Measurements from ENCODE around the gene IRF7.

Gene IRF7

GRCh38 chr11:640021-640706 is 24.4 kb upstream of the IRF7 start:
- DNase-seq (ENCODE audit: low read depth): no peak

- no peak for DNase-seq (ENCODE audit: low read depth)
Observed at GRCh38 chr11:639332-639955, 23.7 kb upstream of the IRF7 start.

DNA sequence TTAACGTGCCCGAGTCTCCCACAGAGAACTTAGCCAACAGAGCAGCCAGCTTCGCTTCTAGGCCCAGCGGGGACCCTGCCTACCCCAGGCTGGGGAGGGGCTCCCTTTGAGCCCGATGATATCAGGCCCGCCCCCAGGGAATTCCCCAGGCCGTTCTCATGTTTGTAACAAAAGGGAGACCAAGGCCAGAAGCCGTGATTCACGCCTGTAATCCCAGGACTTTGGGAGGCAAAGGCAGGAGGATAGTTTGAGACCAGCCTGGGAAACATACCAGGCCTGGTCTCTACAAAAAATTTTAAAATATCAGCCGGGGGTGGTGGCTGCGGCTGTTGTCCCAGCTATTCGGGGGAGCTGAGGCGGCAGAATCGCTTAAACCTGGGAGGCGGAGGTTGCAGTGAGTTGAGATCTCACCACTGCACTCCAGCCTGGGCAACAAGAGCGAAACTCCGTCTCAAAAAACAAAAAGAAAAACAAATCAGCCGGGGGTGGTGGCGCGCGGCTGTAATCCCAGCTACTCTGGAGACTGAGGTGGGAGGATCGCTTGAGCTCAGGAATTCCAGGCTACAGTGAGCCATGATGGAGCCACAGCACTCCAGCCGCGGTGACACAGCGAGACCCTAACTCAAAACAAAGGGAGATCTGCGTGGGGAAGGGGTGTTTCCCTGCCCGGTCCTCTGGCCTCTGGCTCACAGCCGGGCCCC is 23.0 kb upstream of the IRF7 start:
- no peak for DNase-seq (ENCODE audit: low read depth)

GRCh38 chr11:637593-638521 is 22.1 kb upstream of the IRF7 start:
- no peak for DNase-seq (ENCODE audit: low read depth)

GRCh38 chr11:637333-637592 is 21.5 kb upstream of the IRF7 start:
- no peak for DNase-seq (ENCODE audit: low read depth)

GRCh38 chr11:636511-637332 is 21.0 kb upstream of the IRF7 start, which contains the start of gene DRD4:
Gene DRD4 (plus strand): TSS chr11:637269. CDS start chr11:637305, 36 bp downstream.
- DNase-seq (ENCODE audit: low read depth): no peak

GRCh38 chr11:635945-636510 is 20.3 kb upstream of the IRF7 start:
- no peak for DNase-seq (ENCODE audit: low read depth)

GRCh38 chr11:630871-631270 is 15.1 kb upstream of the IRF7 start:
- DNase-seq (ENCODE audit: low read depth): no peak

- no peak for DNase-seq (ENCODE audit: low read depth)
Observed at GRCh38 chr11:629237-629583, 13.5 kb upstream of the IRF7 start.

DNA sequence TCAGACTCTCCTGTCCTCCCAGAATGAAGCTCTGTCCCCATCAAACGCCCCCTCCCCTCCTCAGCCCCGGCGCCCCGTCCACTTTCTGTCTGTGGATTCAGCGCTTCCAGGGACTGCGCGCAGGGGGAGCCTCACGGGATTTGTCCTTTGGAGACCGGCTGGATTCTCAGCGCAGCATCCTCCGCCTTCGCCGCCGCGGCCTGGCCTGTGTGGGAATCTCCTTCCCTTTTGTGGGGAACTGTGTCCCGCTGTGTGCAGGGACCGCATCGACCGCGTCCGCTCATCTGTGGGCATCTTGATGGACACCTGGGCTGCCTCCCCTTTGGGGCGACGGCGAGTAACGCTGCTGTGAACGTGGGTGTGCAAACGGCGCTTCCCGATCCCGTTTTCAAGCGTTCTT is 12.3 kb upstream of the IRF7 start:
- DNase-seq (ENCODE audit: low read depth): no peak

DNA sequence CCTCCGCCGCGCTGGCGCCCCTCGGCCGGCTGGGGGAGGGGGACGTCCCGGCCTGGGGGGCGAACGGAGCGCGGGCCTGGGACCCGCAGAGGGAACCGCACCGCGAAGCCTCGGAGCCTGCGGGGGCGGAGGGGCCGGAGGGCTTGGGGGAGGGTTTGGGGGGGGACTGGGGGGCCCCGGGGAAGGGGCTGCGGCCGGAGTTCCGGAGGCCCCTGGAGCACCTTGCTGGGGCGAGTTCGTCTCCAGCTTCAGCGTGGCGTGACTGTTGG is 11.5 kb upstream of the IRF7 start:
- no peak for DNase-seq (ENCODE audit: low read depth)

DNA sequence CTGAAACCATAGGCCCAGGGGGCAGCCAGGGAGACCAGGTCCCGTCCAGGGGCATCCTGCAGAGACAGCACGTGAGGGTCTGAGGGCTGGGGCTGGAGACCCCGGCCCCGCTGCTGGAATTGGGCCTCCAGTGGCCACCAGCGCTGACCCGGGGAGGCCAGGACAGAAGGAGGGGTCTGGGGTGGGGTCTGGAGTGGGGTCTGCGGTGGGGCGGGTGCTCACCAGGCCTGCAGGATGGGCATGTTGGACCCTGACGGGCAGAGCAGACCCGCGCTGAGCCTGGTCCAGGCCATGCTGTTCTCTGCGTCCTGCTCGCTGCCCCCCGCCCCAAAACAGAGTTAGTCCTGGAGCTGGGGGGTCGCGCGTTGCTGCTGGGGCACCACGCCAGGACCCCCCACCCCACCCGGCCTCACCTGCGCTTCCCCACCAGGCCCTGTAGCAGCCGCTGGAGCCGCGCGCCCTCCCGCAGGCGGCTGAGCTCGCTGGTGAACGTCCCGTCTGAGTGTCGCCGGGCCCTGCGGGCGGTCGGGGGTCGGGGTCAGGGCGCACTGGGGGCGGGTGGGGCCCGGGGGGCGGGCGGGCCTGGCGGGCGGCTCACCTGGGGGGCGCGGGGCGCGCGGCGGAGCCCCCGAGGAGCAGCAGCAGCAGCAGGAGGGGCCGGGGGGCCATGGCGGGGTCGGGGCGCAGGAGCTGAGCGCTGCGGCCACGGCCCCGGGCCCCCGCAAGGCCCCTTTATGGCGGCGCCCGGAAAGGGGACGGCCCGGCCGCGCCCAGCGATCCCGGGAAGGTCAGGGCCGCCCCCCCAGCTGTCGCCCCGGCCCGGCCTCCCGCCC is 10.9 kb upstream of the IRF7 start, which contains the start of gene SCT:
TSS of gene SCT (minus strand) at position 707 of the 833 bp plus-strand sequence. CDS start at position 669, 38 bp downstream.
- DNase-seq (ENCODE audit: low read depth): no peak

GRCh38 chr11:625636-626268 is 10.0 kb upstream of the IRF7 start:
- no peak for DNase-seq (ENCODE audit: low read depth)

DNA sequence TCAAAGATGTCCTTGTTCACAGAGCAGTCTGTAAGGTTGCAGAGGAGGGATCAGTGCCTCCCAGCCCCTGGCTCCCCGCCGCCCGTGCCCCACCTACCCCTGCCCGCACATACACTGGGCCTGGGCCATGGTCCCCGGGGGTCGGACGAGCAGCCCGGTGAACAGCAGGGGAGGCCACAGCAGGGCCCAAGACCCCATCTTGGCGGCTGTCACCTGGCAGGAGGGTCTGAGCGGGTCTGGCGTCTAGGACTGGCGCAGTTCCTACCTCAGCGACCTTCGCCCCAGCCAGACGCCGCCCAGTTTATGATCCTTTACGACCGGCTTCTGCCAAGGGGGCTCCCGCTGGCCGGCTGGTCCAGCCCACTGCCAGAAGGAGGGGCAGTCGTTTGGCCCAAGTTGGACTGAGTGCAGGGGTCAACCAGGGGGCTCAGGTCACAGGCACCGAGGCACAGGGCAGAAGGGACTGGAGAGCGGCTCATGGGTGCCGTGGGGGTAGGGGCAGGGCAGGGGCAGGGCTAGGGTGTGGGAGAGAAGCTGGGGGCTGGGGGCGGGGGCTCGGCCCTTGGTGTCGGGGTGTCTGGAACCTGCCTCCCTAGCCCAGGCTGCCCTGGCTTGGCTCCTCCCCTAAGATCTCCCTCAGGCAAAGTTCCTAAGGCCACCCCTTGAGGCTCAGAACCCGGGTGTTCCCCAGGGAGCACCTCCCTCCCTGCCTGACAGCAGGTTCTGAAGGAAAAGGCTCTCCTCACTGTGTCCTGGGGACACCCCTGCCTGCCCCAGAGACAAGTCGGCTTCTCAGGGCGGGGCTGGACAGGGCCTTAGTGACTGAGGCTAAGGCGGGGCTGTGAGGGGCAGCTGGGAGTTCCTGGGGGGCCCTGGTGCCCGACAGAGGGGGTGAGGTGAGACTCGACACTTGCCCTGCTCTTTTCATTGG is 9.2 kb upstream of the IRF7 start, which contains the start of gene CDHR5:
TSS of gene CDHR5 (minus strand) at position 251 of the 931 bp plus-strand sequence. CDS start at position 198, 53 bp downstream.
- DNase-seq (ENCODE audit: low read depth): no peak

- DNase-seq (ENCODE audit: low read depth): no peak
Observed at GRCh38 chr11:623999-624704, 8.4 kb upstream of the IRF7 start.

DNA sequence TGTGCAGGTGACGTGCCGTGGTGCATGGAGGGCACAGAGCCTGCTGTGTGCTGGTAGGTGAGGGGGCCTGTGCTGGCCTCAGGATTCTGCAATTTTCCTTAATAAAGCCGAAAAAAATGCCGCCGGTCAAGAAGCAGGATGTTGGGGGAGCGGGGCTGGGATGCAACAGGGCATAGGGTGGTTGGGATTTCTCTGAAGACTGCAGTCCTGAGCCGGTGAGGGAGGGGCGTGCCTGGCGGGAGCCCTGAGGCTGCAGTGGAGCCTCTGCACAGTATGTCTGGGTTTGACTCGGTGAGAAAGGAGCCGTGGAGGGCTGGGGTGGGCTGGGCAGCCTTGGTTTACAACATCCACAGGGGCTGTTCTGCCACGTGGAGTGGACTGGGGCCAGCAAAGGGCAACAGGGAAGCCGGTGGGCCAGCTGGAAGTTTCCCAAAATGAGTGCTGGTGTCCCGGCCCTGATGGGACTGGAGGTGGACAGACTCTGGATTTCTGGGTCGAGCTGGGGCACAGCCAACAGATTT is 7.7 kb upstream of the IRF7 start:
- DNase-seq (ENCODE audit: low read depth): no peak

- DNase-seq (ENCODE audit: low read depth): no peak
Observed at GRCh38 chr11:621838-622237, 6.1 kb upstream of the IRF7 start.

Measured in CMK (cell line).